SK-N-MC (cell line): ENCODE data around the gene ANKRD49.

Experiments used
- EZH2 ChIP-seq: fragments of 200-600 bp; sonication (generic); IDR thresholded peaks from one replicate; pipeline ENCODE4 v1.6.1; 2017; ENCODE audit warnings: antibody characterized with exemption
- POLR2AphosphoS5 ChIP-seq: IDR thresholded peaks from 2 replicates; pipeline ENCODE4 v1.6.1; 2012; ENCODE audit warnings: mild to moderate bottlenecking, low read depth, low read length, borderline replicate concordance

GRCh38 chr11:94511932-94512781 is 18.4 kb downstream of the ANKRD49 start, which contains the start of gene C11orf97:
- TF ChIP-seq EZH2 (no peak), POLR2AphosphoS5 (no peak)
